ENCODE measurements around the gene MAN1A2.

Gene MAN1A2

DNA sequence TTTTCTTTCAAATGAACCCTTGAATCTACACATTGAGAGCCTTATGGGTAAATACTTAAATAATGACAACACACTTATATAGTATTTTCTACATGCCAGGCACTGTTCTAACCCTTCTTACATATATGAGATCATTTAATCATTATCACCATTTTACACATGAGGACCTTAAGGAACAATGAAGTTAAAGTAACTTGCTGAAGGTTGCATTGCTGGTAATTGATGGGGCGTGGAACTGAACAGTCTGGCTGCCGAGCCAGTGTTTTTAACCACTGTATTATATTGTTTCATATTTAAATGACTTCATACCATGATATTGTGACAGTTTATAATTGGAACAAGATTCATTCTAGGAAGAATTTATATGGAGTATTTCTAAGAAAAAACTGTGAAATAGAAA, 126.7 kb downstream of the MAN1A2 start:
- no peak for TF ChIP-seq Cebpa-rat (IDR thresholded peaks at IDR 0.05)
- Histone ChIP-seq H3K9ac (no peak overlapping the region), H3K4me1 (no peaks in the 10 kb centered on the region), H3K4me3 (no peak overlapping the region), H3K36me3 (peaks cover 0 to 30% (median 11%) of the 10 kb centered on the region in 11 experiments; a peak in 14 of 22 replicates), H3K27ac (no peak overlapping the region), H4K20me1 (no peaks in the 10 kb centered on the region), H3K4me2 (no peak overlapping the region), H3K27me3 (no peaks in the 10 kb centered on the region), H3K9me3 (replicated peaks in 1 of 11) (no peaks in the 10 kb centered on the region)

DNA sequence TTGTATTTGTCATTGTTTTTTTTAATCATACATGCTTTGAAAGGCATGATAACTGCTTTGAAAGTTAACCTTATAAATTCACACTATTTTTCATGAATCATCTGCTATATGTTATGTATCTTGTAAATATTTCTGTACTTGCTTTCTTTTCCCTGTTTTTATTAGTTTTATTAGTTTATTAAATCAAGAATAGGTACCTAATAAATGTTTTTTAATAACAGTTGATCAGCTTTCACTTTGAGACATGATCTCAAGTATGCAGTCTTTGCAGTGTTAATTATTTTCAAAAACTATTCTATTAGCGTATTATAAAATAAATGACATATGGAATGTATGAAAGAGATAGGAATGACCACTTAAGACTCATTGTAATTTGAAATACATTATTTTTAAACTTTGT, 127.8 kb downstream of the MAN1A2 start:
- H3K36me3 ChIP-seq, result peaks cover 5 to 39% (median 20%) of the 10 kb centered on the region in 11 experiments; a peak in 19 of 22 replicates
- H3K9ac ChIP-seq, result no peak overlapping the region
- no peaks in the 10 kb centered on the region for H3K9me3 ChIP-seq (replicated peaks in 1 of 11)
- H3K27me3 ChIP-seq, result no peaks in the 10 kb centered on the region
- no peaks in the 10 kb centered on the region for H3K4me1 ChIP-seq
- H3K4me3 ChIP-seq, result no peak overlapping the region
- no peaks in the 10 kb centered on the region for H4K20me1 ChIP-seq
- H3K4me2 ChIP-seq, result no peak overlapping the region
- H3K27ac ChIP-seq, result no peak overlapping the region
- TF ChIP-seq Cebpa-rat (IDR thresholded peaks at IDR 0.05), result no peak

DNA sequence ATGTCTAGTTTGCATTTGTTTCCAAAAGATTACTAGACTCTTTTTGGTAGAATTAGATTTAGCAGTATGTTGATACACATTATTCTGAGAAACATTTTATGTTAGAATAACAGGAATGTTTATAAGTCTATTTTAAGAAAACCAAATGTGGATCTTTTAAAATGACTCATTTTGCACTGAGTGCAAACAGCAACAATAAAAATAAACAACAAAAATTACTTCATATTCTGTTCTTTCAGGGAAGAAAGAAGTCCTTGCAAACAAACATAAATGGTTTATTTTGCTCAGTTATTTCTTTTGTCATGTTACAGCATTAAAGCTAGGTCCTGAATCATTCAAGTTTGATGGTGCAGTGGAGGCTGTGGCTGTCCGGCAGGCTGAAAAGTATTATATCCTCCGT, 131.8 kb downstream of the MAN1A2 start:
- TF ChIP-seq Cebpa-rat (IDR thresholded peaks at IDR 0.05), result no peak
- no peaks in the 10 kb centered on the region for H3K9me3 ChIP-seq (replicated peaks in 1 of 11)
- no peaks in the 10 kb centered on the region for H3K27me3 ChIP-seq
- no peak overlapping the region for H3K4me3 ChIP-seq
- peaks cover 5 to 51% (median 32%) of the 10 kb centered on the region in 11 experiments; a peak in 20 of 22 replicates for H3K36me3 ChIP-seq
- no peaks in the 10 kb centered on the region for H4K20me1 ChIP-seq
- no peaks in the 10 kb centered on the region for H3K4me1 ChIP-seq
- no peak overlapping the region for H3K4me2 ChIP-seq
- H3K9ac ChIP-seq, result no peak overlapping the region
- H3K27ac ChIP-seq, result no peak overlapping the region

DNA sequence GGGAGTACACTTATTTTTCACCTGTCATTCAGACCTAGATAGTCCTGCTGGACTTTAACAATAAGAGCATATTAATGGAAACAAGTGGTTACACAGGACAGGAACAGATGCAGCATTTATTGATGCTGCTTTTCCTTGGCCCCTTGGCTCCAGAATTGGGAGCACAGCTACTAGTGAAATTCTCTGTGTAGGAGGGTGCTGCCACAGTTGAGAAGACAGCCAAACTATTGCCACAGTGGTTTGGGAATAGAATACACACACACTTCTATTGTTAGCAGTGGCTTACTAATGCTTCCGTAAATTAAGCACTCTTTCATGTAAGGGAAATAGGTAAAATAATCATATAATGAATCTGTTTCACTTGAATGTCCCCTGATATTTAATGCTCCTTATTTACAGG, 133.3 kb downstream of the MAN1A2 start:
- no peak for TF ChIP-seq Cebpa-rat (IDR thresholded peaks at IDR 0.05)
- Histone ChIP-seq H4K20me1 (no peaks in the 10 kb centered on the region), H3K27me3 (no peaks in the 10 kb centered on the region)

GRCh38 chr1:117501281-117501680, 134.0 kb downstream of the MAN1A2 start:
- Histone ChIP-seq H3K4me1 (no peaks in the 10 kb centered on the region), H3K4me2 (no peak overlapping the region), H3K27me3 (no peaks in the 10 kb centered on the region), H3K9me3 (replicated peaks in 1 of 11) (no peaks in the 10 kb centered on the region), H3K36me3 (peaks cover 11 to 61% (median 40%) of the 10 kb centered on the region in 11 experiments; a peak in 20 of 22 replicates), H3K27ac (no peak overlapping the region), H3K4me3 (no peak overlapping the region), H3K9ac (no peak overlapping the region), H4K20me1 (no peaks in the 10 kb centered on the region)
- TF ChIP-seq Cebpa-rat (IDR thresholded peaks at IDR 0.05), result no peak

More for the DNA sequence above, 133.3 kb downstream of the MAN1A2 start:
- no peaks in the 10 kb centered on the region for H3K4me1 ChIP-seq
- peaks cover 11 to 58% (median 38%) of the 10 kb centered on the region in 11 experiments; a peak in 20 of 22 replicates for H3K36me3 ChIP-seq
- no peak overlapping the region for H3K4me3 ChIP-seq
- no peak overlapping the region for H3K9ac ChIP-seq
- H3K4me2 ChIP-seq, result no peak overlapping the region
- H3K9me3 ChIP-seq (replicated peaks in 1 of 11), result no peaks in the 10 kb centered on the region
- no peak overlapping the region for H3K27ac ChIP-seq

DNA sequence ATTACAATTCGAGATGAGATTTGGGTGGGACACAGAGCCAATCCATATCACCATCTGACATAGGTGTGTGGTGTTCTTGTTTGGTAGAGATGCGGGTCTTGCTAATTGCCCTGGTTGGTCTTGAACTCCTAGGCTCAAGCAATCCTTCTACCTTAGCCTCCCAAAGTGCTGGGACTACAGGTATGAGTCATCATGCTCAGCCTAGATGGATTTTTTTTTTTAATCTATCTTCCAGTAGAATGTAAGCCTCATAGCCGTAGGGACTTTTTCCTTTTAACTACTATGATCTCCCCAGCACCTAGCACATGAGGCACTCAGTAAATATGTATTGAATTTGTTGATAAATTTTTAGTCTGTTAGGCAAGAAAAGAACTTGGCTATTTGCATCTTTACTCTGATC, 144.0 kb downstream of the MAN1A2 start:
- Histone ChIP-seq H3K4me3 (no peak overlapping the region), H3K27me3 (no peaks in the 10 kb centered on the region), H3K36me3 (peaks cover 6 to 27% (median 20%) of the 10 kb centered on the region in 11 experiments; a peak in 17 of 22 replicates), H4K20me1 (no peaks in the 10 kb centered on the region), H3K4me1 (peaks cover 0 to 5% (median 0%) of the 10 kb centered on the region in 10 experiments; a peak in 2 of 20 replicates), H3K9ac (no peak overlapping the region), H3K4me2 (no peak overlapping the region), H3K27ac (no peak overlapping the region), H3K9me3 (replicated peaks in 1 of 11) (no peaks in the 10 kb centered on the region)
- TF ChIP-seq Cebpa-rat (IDR thresholded peaks at IDR 0.05), result no peak

- H3K9me3 ChIP-seq (replicated peaks in 1 of 11), result no peaks in the 10 kb centered on the region
- no peaks in the 10 kb centered on the region for H4K20me1 ChIP-seq
- H3K4me3 ChIP-seq, result no peak overlapping the region
- H3K4me2 ChIP-seq, result no peak overlapping the region
- H3K9ac ChIP-seq, result no peak overlapping the region
- TF ChIP-seq Cebpa-rat (IDR thresholded peaks at IDR 0.05), result no peak
- no peak overlapping the region for H3K27ac ChIP-seq
- H3K36me3 ChIP-seq, result peaks cover 7 to 33% (median 17%) of the 10 kb centered on the region in 11 experiments; a peak in 18 of 22 replicates
- peaks cover 0 to 5% (median 0%) of the 10 kb centered on the region in 10 experiments; a peak in 2 of 20 replicates for H3K4me1 ChIP-seq
- H3K27me3 ChIP-seq, result no peaks in the 10 kb centered on the region
Measured at GRCh38 chr1:117512728-117513321, 145.6 kb downstream of the MAN1A2 start.

GRCh38 chr1:117523111-117523510, 155.9 kb downstream of the MAN1A2 start:
- Histone ChIP-seq H4K20me1 (no peaks in the 10 kb centered on the region), H3K27me3 (no peaks in the 10 kb centered on the region), H3K4me3 (no peak overlapping the region), H3K4me2 (no peak overlapping the region), H3K9ac (no peak overlapping the region), H3K9me3 (replicated peaks in 1 of 11) (no peaks in the 10 kb centered on the region; a peak in 1 of 22 replicates), H3K27ac (no peak overlapping the region), H3K4me1 (no peaks in the 10 kb centered on the region), H3K36me3 (peaks cover 3 to 32% (median 19%) of the 10 kb centered on the region in 11 experiments; a peak in 18 of 22 replicates)
- TF ChIP-seq Cebpa-rat (IDR thresholded peaks at IDR 0.05), result no peak

DNA sequence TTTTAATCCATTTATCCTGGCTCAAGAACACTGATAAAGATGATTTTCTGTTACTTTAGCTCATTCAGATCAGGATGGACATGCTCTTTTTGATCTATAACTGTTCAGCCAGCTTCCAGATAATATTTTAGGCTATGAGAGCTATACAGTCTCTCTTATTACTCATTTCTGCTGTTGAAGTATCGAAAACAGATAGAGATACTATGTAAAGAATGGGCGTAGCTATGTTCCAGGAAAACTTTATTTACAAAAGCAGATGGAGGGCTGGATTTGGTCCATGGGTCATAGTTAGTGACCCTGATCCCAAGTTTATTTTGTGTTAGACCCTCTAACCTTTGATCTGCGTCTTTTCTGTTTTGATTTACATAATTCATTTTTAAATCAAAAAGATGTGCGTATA, 159.8 kb downstream of the MAN1A2 start:
- H3K4me2 ChIP-seq, result no peak overlapping the region
- H3K9me3 ChIP-seq (replicated peaks in 1 of 11), result peaks cover 0 to 8% (median 4%) of the 10 kb centered on the region in 11 experiments; a peak in 7 of 22 replicates
- H3K36me3 ChIP-seq, result peaks cover 6 to 42% (median 22%) of the 10 kb centered on the region in 11 experiments; a peak in 19 of 22 replicates
- H3K9ac ChIP-seq, result no peak overlapping the region
- no peaks in the 10 kb centered on the region for H3K27me3 ChIP-seq
- H4K20me1 ChIP-seq, result no peaks in the 10 kb centered on the region
- H3K4me3 ChIP-seq, result no peak overlapping the region
- no peak overlapping the region for H3K27ac ChIP-seq
- no peak for TF ChIP-seq Cebpa-rat (IDR thresholded peaks at IDR 0.05)
- no peaks in the 10 kb centered on the region for H3K4me1 ChIP-seq

DNA sequence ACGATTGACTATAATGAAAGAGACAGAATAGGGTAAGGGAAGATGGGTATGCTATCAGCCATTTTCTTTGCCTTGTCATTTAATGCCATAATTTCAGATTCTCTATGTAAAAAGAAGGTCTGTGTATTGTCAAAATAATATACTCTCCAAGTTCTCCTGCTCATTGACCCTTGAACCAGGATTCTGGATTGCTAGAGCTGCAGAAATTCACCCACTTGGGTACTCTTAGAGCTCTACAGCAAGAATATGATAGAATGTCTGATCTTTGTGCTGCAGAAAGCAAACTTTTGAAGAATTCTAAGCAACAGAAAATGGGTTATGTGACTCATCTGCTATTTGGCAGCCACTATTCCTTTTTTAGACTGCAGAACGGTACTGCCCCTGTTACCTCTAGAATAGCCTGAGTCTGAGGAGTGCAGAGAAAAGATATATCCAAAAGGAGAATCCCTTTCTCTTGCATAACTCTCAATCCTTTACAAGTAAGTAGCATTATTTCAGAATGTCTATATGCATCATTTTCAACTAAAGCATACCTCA, 160.4 kb downstream of the MAN1A2 start:
- H3K27ac ChIP-seq, result no peak overlapping the region
- H3K4me3 ChIP-seq, result no peak overlapping the region
- peaks cover 5 to 37% (median 21%) of the 10 kb centered on the region in 11 experiments; a peak in 19 of 22 replicates for H3K36me3 ChIP-seq
- no peaks in the 10 kb centered on the region for H3K27me3 ChIP-seq
- H3K9ac ChIP-seq, result no peak overlapping the region
- no peaks in the 10 kb centered on the region for H4K20me1 ChIP-seq
- TF ChIP-seq Cebpa-rat (IDR thresholded peaks at IDR 0.05), result no peak
- no peaks in the 10 kb centered on the region for H3K4me1 ChIP-seq
- no peak overlapping the region for H3K4me2 ChIP-seq
- H3K9me3 ChIP-seq (replicated peaks in 1 of 11), result peaks cover 0 to 8% (median 4%) of the 10 kb centered on the region in 11 experiments; a peak in 7 of 22 replicates

Data from BLaER1 treated with 17β-estradiol and CSF1 and Interleukin-3, amounts not matched to agents 10 nM and 100 nM (cell line).